IMR-90 (cell line): ENCODE measurements around the gene ATXN1. TPM values are rescaled to one million over a fixed set of nuclear protein-coding genes. Genes with fewer than 3 reads are reported as not detected.
"Not testable (repeated sequence)": the region's sequence is repeated elsewhere in the genome, so short reads cannot be mapped to it uniquely, and the experiment has no call there.

ENCODE experiments used
- ATAC-seq: fragments of 200-7000 bp; cut with Tn5 transposase; 2 replicates; pipeline ENCODE4 v1.9.1; 2020; ENCODE audit warnings: low read depth, mild to moderate bottlenecking, moderate library complexity
- BruUV-seq: library from RNA; stranded (reverse); fragments of 400-500 nt; replicated peaks from 2 replicates; lab custom pipeline; 2021; lab: Mats Ljungman, UMichigan
- CTCF ChIA-PET: fragments of 300-600 bp; formaldehyde crosslinking; extraction: SDS; loops from one replicate; lab custom pipeline; 2021; ENCODE audit warnings: antibody characterized with exemption; lab: Yijun Ruan, JAX
- POLR2A ChIA-PET: fragments of 300-600 bp; sonication (Branson Sonifier 250); formaldehyde crosslinking; loops from one replicate; lab custom pipeline; 2022; ENCODE audit warnings: antibody characterized with exemption; ENCODE audit not compliant: unreplicated experiment; lab: Charles Lee
- DNase-seq: peaks from one replicate; pipeline ENCODE4 v3.0.0; 2013
- H2AFZ ChIP-seq: replicated peaks from 2 replicates; pipeline ENCODE3; 2013; ENCODE audit warnings: low read length, mild to moderate bottlenecking; ENCODE audit not compliant: poor library complexity
- H2AK5ac ChIP-seq: 2 replicates; pipeline ENCODE4 v1.6.1; 2013; ENCODE audit warnings: low read depth, low read length, inconsistent platforms
- H2AK9ac ChIP-seq: replicated peaks from 2 replicates; pipeline ENCODE3; 2013; ENCODE audit warnings: mild to moderate bottlenecking, low read depth, low read length, moderate library complexity; ENCODE audit not compliant: poor library complexity
- H2BK120ac ChIP-seq: 2 replicates; pipeline ENCODE4 v1.6.1; 2013; ENCODE audit warnings: low read depth, low read length, inconsistent platforms
- H2BK15ac ChIP-seq: 3 replicates; pipeline ENCODE4 v1.6.1; 2013; ENCODE audit warnings: low read depth, low read length, inconsistent platforms
- H2BK20ac ChIP-seq: 2 replicates; pipeline ENCODE4 v1.6.1; 2013; ENCODE audit warnings: low read depth, mild to moderate bottlenecking, inconsistent platforms, low read length, moderate library complexity
- H2BK5ac ChIP-seq: 2 replicates; pipeline ENCODE4 v1.6.1; 2013; ENCODE audit warnings: mild to moderate bottlenecking, low read depth, low read length, inconsistent platforms; ENCODE audit not compliant: poor library complexity, severe bottlenecking
- H3K14ac ChIP-seq: replicated peaks from 2 replicates; pipeline ENCODE4 v1.6.1; 2013; ENCODE audit warnings: low read depth, low read length, inconsistent platforms
- H3K18ac ChIP-seq: 2 replicates; pipeline ENCODE4 v1.6.1; 2013; ENCODE audit warnings: low read depth, low read length, control low read depth
- H3K23ac ChIP-seq: 2 replicates; pipeline ENCODE4 v1.6.1; 2013; ENCODE audit warnings: low read depth, low read length, inconsistent platforms
- H3K27ac ChIP-seq: 2 replicates; pipeline ENCODE4 v1.5.1; 2013; ENCODE audit warnings: mild to moderate bottlenecking, control low read depth, low read length; ENCODE audit not compliant: insufficient read depth
- H3K27me3 ChIP-seq: 2 replicates; pipeline ENCODE4 v1.6.1; 2013; ENCODE audit warnings: low read length; ENCODE audit not compliant: control insufficient read depth, insufficient read depth
- H3K36me3 ChIP-seq: 2 replicates; pipeline ENCODE4 v1.6.1; 2013; ENCODE audit warnings: low read length, mixed read lengths; ENCODE audit not compliant: control insufficient read depth, insufficient read depth
- H3K4ac ChIP-seq: 2 replicates; pipeline ENCODE4 v1.6.1; 2013; ENCODE audit warnings: low read depth, low read length, inconsistent platforms
- H3K4me1 ChIP-seq: 2 replicates; pipeline ENCODE4 v1.6.1; 2013; ENCODE audit warnings: low read length, mixed read lengths; ENCODE audit not compliant: control insufficient read depth, insufficient read depth
- H3K4me2 ChIP-seq: 2 replicates; pipeline ENCODE4 v1.6.1; 2013; ENCODE audit warnings: low read depth, mild to moderate bottlenecking, control low read depth, low read length, moderate library complexity
- H3K4me3 ChIP-seq: 2 replicates; pipeline ENCODE4 v1.5.1; 2013; ENCODE audit warnings: low read depth, mild to moderate bottlenecking, control low read depth, low read length, moderate library complexity; ENCODE audit not compliant: insufficient read depth
- H3K56ac ChIP-seq: 2 replicates; pipeline ENCODE4 v1.6.1; 2013; ENCODE audit warnings: low read length, inconsistent platforms; ENCODE audit not compliant: insufficient read depth; ENCODE audit errors: extremely low read depth
- H3K79me1 ChIP-seq, 2 experiments: 2 replicates each; pipeline ENCODE4 v1.6.1; 2013; ENCODE audit warnings: low read length in 2 of 2, inconsistent platforms in 1 of 2, low read depth in 1 of 2
- H3K9ac ChIP-seq: 2 replicates; pipeline ENCODE4 v1.6.1; 2013; ENCODE audit warnings: low read depth, low read length, control low read depth
- H3K9me1 ChIP-seq: 2 replicates; pipeline ENCODE4 v1.6.1; 2013; ENCODE audit warnings: low read length, inconsistent platforms; ENCODE audit not compliant: insufficient read depth
- H3K9me3 ChIP-seq: 2 replicates; pipeline ENCODE4 v1.6.1; 2013; ENCODE audit warnings: low read length; ENCODE audit not compliant: control insufficient read depth, insufficient read depth
- H4K20me1 ChIP-seq: 2 replicates; pipeline ENCODE4 v1.6.1; 2013; ENCODE audit warnings: low read length, inconsistent platforms; ENCODE audit not compliant: insufficient read depth
- H4K5ac ChIP-seq: 2 replicates; pipeline ENCODE4 v1.6.1; 2013; ENCODE audit warnings: mild to moderate bottlenecking, low read depth, low read length, control low read depth
- H4K8ac ChIP-seq, 2 experiments: 2 replicates each; pipeline ENCODE4 v1.6.1; 2013; ENCODE audit warnings: low read depth in 2 of 2, low read length in 2 of 2, control low read depth in 1 of 2, inconsistent platforms in 1 of 2
- H4K91ac ChIP-seq: 2 replicates; pipeline ENCODE4 v1.6.1; 2013; ENCODE audit warnings: low read depth, low read length, inconsistent platforms; ENCODE audit not compliant: insufficient read depth
- WGBS, 2 experiments: methylation state at CpG; one replicate each; pipeline versions ENCODE4 v1.1.5 to v1.1.7; 2013; ENCODE audit warnings: missing lambda C conversion rate in 2 of 2; ENCODE audit not compliant: insufficient read length in 1 of 2; ENCODE audit errors: extremely low coverage in 2 of 2; 5-methylcytosine and 5-hydroxymethylcytosine counted together
- dilution Hi-C: fragments of 300-500 bp; cut with HindIII; formaldehyde crosslinking; loops from one replicate; pipeline ENCODE4 v1.14.3; 2018; ENCODE audit warnings: low sequenced_read_pairs; ENCODE audit not compliant: unreplicated experiment
- in situ Hi-C: fragments of 300-500 bp; cut with MboI; formaldehyde crosslinking; loops from 3 replicates; pipeline ENCODE4 v1.14.3; 2019; ENCODE audit warnings: low sequenced_read_pairs, inconsistent platforms, mixed read lengths
- intact Hi-C: fragments of 100-400 bp; cut with micrococcal nuclease; formaldehyde crosslinking; loops from 2 replicates; pipeline ENCODE4 v1.10.0; 2022
- polyA plus RNA-seq, 3 experiments: library from polyadenylated mRNA; depleted of rRNA; stranded (reverse); fragments of >200 nt; gene quantifications; 2 replicates each; pipeline ENCODE4 v1.2.3, GENCODE V29; 2012; ENCODE audit warnings: low replicate concordance in 1 of 3
- total RNA-seq: library from RNA; depleted of rRNA; stranded (reverse); fragments of >200 nt; gene quantifications from 2 replicates; pipeline ENCODE4 v1.2.3, GENCODE V29; 2012

ATXN1 gene
- total and polyA plus RNA-seq, 2 of the 4 experiments (the other 2 are of a cell fraction): 7.3 to 11.1 TPM

DNA sequence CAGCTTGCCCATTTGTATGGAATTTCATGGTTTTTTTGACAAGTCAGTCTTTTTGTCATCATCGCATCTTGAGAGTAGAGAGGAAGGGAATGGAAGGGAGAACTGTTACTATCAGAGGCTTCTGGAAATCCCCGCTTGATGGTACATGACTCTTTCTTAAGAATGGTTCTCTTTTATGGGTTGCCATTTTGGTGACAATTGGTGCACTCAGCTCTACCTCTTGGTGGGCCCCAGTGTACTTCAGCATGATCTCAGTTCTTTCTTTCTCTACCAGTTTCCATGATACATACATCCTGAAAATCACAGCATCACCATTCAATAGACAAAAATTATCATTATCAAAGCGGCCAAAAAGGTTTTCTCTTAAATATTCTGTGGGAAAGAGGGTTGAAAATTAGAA lies 147.1 kb downstream of the ATXN1 start:
- H3K4me1 ChIP-seq, H3K4me2 ChIP-seq, BruUV-seq, H3K36me3 ChIP-seq, POLR2A ChIA-PET, dilution Hi-C loops, H2AK5ac ChIP-seq, H2BK120ac ChIP-seq, H4K20me1 ChIP-seq, H3K9me1 ChIP-seq, H3K79me1 ChIP-seq, H2AFZ ChIP-seq, H3K4ac ChIP-seq, H3K4me3 ChIP-seq, H2BK20ac ChIP-seq, H3K27ac ChIP-seq, H4K91ac ChIP-seq, H3K18ac ChIP-seq, H4K8ac ChIP-seq, CTCF ChIA-PET, intact Hi-C loops, H2BK15ac ChIP-seq, H3K9ac ChIP-seq, H3K56ac ChIP-seq, H4K5ac ChIP-seq, ATAC-seq, H2BK5ac ChIP-seq, H3K27me3 ChIP-seq, DNase-seq, in situ Hi-C loops, H3K14ac ChIP-seq, H2AK9ac ChIP-seq, H3K23ac ChIP-seq, H3K9me3 ChIP-seq: not testable (repeated sequence)
- WGBS, 2 experiments: no CpG with 5 or more reads among the region's 3 CpGs

DNA sequence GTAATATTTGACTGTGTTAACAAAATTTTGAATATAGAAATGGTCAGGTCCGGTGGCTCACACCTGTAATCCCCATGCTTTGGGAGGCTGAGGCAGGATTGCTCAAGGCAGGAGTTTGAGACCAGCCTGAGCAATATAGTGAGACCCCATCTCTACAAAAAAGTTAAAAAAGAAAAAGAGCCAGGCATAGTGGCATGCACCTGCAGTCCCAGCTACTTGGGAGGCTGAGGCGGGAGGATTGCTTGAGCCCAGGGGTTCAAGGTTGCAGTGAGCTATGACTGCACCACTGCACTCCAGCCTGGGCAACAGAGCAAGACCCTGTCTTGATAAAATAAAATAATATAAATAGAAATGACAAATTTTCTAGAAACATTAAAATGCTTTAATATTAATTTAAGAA lies 147.8 kb downstream of the ATXN1 start:
- H3K9me3 ChIP-seq, in situ Hi-C loops, H2BK20ac ChIP-seq, H3K4me2 ChIP-seq, H2AK9ac ChIP-seq, CTCF ChIA-PET, H3K18ac ChIP-seq, H4K8ac ChIP-seq, H3K4ac ChIP-seq, H4K20me1 ChIP-seq, H3K4me3 ChIP-seq, H3K9ac ChIP-seq, DNase-seq, H3K9me1 ChIP-seq, H3K27me3 ChIP-seq, H3K23ac ChIP-seq, H4K91ac ChIP-seq, dilution Hi-C loops, H2BK5ac ChIP-seq, H2AK5ac ChIP-seq, H2BK120ac ChIP-seq, H3K79me1 ChIP-seq, ATAC-seq, H4K5ac ChIP-seq, H3K14ac ChIP-seq, H2BK15ac ChIP-seq, H3K56ac ChIP-seq, H3K36me3 ChIP-seq, H2AFZ ChIP-seq, H3K27ac ChIP-seq, BruUV-seq, H3K4me1 ChIP-seq: not testable (repeated sequence)
- WGBS, 2 experiments: no CpG with 5 or more reads among the region's 2 CpGs
- intact Hi-C loops: loop anchor here (2.0 kb wide), 1 partner anchor 33 kb away; no protein-coding TSS in a partner anchor
- POLR2A ChIA-PET: interaction anchor here (0.6 kb wide), 1 partner anchor 216 kb away, joined by 3 read pairs; no protein-coding TSS in a partner anchor
